Ascending aorta (tissue), 2 donors: ENCODE data around the gene PXMP4. TPM values are rescaled to one million over a fixed set of nuclear protein-coding genes. Genes with fewer than 3 reads are reported as not detected.

Experiments
- DNase-seq, 2 donors: peaks; one replicate each; pipeline ENCODE4 v3.0.0-alpha.2; 2019; ENCODE audit warnings: low spot score in 2 of 2
- H3K27ac ChIP-seq, 2 donors: fragments of 200-600 bp; sonication (generic); one replicate each; pipeline ENCODE4 v1.5.1; 2016 to 2017; ENCODE audit warnings: mild to moderate bottlenecking in 1 of 2
- H3K27me3 ChIP-seq: fragments of 200-600 bp; sonication (generic); one replicate; pipeline ENCODE4 v1.5.1; 2017
- H3K36me3 ChIP-seq, 2 donors: fragments of 200-600 bp; sonication (generic); one replicate each; pipeline ENCODE4 v1.5.1; 2016
- H3K4me1 ChIP-seq, 2 donors: fragments of 200-600 bp; sonication (generic); one replicate each; pipeline ENCODE4 v1.5.1; 2016 to 2017; ENCODE audit warnings: mild to moderate bottlenecking in 1 of 2
- H3K4me3 ChIP-seq, 2 donors: fragments of 200-600 bp; sonication (generic); one replicate each; pipeline ENCODE4 v1.5.1; 2016 to 2017; ENCODE audit warnings: mild to moderate bottlenecking in 1 of 2
- H3K9me3 ChIP-seq, 2 donors: fragments of 200-600 bp; sonication (generic); one replicate each; pipeline ENCODE4 v1.5.1; 2016
- CTCF ChIP-seq, 3 experiments: fragments of 200-600 bp in 2 of 3; fragments of 450-650 bp in 1 of 3; sonication (generic) in 2 of 3; IDR thresholded peaks; one replicate each; pipeline ENCODE4 v1.5.1; 2016 to 2019; ENCODE audit warnings: antibody characterized with exemption in 3 of 3, mild to moderate bottlenecking in 1 of 3, moderate library complexity in 1 of 3
- intact Hi-C: fragments of 100-400 bp; cut with DNase I; formaldehyde crosslinking; loops from one replicate; pipeline ENCODE4 v1.15.1; 2023
- total RNA-seq: library from RNA; depleted of rRNA; stranded (reverse); fragments of >200 nt; gene quantifications from one replicate; pipeline ENCODE4 v1.1.0, GENCODE V29; 2016

Gene PXMP4
- total RNA-seq, 1 donor from 2014 or later = 38.0 TPM

DNA sequence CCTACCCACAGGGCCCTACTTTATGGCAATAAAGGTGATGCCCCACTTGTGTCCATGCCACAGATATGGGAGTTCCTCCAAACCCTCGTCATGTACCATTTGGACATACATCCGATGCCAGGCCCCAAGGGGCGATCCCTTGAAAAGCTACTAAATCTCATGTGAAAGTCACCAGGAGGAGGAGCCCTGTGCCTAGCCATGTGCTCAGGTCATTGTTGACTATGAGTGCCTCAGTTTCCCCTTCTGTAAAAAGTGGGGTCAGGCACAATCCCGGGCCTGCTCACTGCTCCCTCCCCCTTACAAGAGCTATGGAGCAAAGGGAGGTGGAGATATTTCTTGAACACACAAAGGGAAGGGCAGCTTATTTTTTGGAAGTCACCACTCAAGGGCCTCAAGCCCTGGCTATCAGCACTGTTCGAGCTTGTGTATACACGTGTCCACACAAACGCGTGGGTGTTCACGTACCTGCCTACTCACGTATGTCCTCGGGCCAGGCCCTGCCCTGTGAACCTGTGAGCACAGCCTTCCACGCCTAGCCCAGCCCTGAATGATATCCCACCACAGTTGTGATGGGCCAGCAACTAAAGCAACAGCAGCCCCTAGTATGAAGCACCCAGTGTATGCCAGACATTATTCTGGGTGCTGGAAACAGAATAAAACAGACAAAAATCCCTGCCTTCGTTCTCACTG is 51.5 kb downstream of the PXMP4 start:
- intact Hi-C loops = loop anchor here (5.0 kb wide), 3 partner anchors 211 to 324 kb away; partner anchors contain the start of genes RALY and SNTA1
- H3K4me3 ChIP-seq = peak overlapping the region in 1 of 2 donors; percentile 70
- no peaks in the 10 kb centered on the region for H3K9me3 ChIP-seq
- H3K4me1 ChIP-seq = peaks cover 6 to 53% of the 10 kb centered on the region in 2 donors
- peak overlapping the region; percentile 88 to 93 for H3K27ac ChIP-seq
- TF ChIP-seq CTCF (IDR thresholded peaks at IDR 0.05) = no peak
- DNase-seq = no peak
- no peaks in the 10 kb centered on the region for H3K36me3 ChIP-seq
- H3K27me3 ChIP-seq = no peaks in the 10 kb centered on the region

- DNase-seq = peak in 1 of 2 donors; percentile 90
- H3K4me1 ChIP-seq = peaks cover 7 to 47% of the 10 kb centered on the region in 2 donors
- H3K36me3 ChIP-seq = no peaks in the 10 kb centered on the region
- peak; percentile 94 to 96 (median 94) for TF ChIP-seq CTCF (IDR thresholded peaks at IDR 0.05)
- intact Hi-C loops = loop anchor here (2.0 to 5.0 kb wide), 4 partner anchors 63 to 324 kb away; partner anchors contain the start of genes RALY, SNTA1 and ZNF341
- peak overlapping the region; percentile 88 to 93 for H3K27ac ChIP-seq
- no peaks in the 10 kb centered on the region for H3K27me3 ChIP-seq
- H3K4me3 ChIP-seq = peak overlapping the region; percentile 65 to 70
- H3K9me3 ChIP-seq = no peaks in the 10 kb centered on the region
Measured at GRCh38 chr20:33667676-33668465, 52.2 kb downstream of the PXMP4 start.

- Histone ChIP-seq H3K27me3 (no peaks in the 10 kb centered on the region), H3K9me3 (no peaks in the 10 kb centered on the region), H3K4me1 (peaks cover 9 to 44% of the 10 kb centered on the region in 2 donors), H3K36me3 (no peaks in the 10 kb centered on the region), H3K27ac (peak overlapping the region; percentile 88 to 93), H3K4me3 (peak overlapping the region; percentile 65 to 70)
- TF ChIP-seq CTCF (IDR thresholded peaks at IDR 0.05) = no peak
- peak in 1 of 2 donors; percentile 85 for DNase-seq
- intact Hi-C loops = loop anchor here (2.0 to 5.0 kb wide), 4 partner anchors 64 to 325 kb away; partner anchors contain the start of genes RALY, SNTA1 and ZNF341
Measured at GRCh38 chr20:33667245-33667675, 52.9 kb downstream of the PXMP4 start.

DNA sequence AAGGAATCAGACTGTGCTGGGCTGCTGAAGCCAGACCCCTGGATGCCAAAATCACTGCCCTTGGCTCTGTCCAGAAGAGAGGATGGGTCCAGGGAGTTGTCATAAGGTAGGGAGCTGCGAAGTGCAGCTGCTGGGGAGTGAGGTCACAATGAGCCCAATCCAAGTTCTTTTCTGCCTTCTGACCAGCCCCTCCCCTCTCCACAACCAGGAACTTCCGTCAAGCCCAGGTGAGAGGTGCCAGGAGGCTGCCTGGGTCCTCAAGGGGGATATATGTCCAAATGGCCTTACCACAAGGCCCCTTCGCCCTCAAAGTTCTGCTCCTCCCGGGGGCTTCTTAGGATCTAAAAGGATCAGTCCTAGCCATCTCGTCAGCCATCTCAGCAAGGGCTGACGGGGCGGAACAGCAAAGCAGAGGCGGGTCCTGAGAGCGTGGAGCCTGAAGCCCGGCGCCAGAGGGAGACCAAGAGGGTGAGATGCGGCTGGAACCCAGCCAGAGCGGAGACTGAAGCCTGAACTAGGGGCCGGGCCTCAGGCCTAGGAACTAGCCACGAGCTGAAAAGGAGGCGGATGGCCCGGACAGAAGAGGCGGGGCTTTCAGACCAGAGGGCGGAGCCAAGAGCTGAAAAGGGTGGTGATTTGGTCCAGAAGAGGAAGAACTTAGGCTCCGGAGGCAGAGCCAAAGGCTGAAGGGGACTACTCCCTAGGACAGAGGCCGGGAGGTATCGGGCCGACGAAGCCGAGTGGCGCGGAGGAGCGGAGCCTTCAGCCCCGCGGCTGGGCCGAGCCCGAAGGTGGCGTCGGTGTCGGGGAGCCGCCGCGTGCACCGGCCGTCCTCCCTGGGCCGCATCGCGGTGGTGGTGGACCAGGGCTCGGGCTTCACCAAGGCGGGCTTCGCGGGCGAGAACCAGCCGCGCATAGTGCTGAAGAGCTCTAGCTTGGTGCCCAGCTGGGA is 53.5 kb downstream of the PXMP4 start, which contains the start of gene ACTL10:
Gene ACTL10, plus strand, starts transcription at position 651 of the 952 bp plus-strand sequence. CDS start 555 bp downstream, outside the sequence.
- Histone ChIP-seq H3K9me3 (no peaks in the 10 kb centered on the region), H3K27me3 (no peaks in the 10 kb centered on the region), H3K27ac (peak within 1 kb of the TSS; percentile 88 to 93), H3K36me3 (no peaks in the 10 kb centered on the region), H3K4me1 (peaks cover 9 to 40% of the 10 kb centered on the region in 2 donors), H3K4me3 (peak within 1 kb of the TSS; percentile 65 to 70)
- peak in 2 of 3 experiments; percentile 43 to 44 for TF ChIP-seq CTCF (IDR thresholded peaks at IDR 0.05)
- peak; percentile 95 to 99 for DNase-seq
- intact Hi-C loops = loop anchor here (2.0 to 5.0 kb wide), 4 partner anchors 64 to 326 kb away; partner anchors contain the start of genes RALY, SNTA1 and ZNF341
